ENCODE data around the gene IRX4.

Gene IRX4

DNA sequence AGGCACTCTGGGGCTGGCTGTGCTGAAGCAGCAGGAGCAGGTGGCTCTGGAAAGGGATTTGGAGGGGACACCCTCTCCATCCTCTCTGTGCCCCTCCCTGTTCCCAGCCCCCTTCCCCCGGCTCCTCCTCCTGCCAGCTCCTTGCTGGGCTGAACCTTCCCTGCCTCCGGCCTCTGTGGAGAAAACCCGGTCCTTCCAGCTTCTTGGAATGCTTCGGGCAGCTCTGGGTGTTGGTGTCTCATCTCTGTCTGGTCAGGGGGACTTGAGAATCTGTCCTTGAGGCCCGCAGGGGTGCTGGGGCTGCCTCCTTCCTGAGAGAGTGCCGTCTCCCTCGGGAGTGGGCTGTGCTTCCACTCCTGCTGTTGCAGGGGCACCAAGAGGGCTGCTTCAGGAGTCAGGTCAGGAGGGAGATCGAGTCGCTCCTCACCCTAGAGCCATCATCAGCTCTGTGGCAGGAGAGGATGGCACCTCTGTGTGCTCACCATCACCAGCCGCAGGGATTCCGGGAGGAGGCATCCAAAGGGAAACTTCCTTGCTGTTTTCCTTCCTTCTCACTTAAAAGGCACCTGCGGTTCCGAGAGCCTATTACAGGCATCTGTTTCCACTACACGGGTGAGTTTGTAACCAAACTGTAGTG is 50.9 kb downstream of the IRX4 start:
- no peak for DNase-seq (ENCODE audit: low read depth)

DNA sequence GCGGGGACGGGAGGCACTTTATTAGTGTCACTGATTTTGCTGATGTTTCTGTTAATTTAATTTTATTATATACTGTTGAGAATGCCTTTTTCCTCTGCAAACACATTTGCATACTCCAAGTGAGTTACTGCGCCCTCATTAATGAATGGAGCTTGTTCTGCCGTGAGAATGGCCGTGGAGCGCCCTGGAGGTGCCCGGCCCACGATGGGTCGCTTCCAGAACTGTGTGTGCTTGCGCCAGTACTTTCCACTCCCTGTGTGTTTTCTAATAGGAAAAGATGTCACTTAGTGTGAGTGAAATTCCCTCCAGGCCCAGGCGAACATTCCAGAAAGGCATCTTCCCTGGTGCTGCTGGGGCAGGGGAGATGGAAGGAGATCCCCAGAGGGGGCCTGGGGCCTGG is 51.5 kb downstream of the IRX4 start:
- no peak for DNase-seq (ENCODE audit: low read depth)
- H3K4me3 ChIP-seq (ENCODE audit: low read depth, low read length) = no peak overlapping the region

More for the DNA sequence above, 50.9 kb downstream of the IRX4 start:
- no peak overlapping the region for H3K4me3 ChIP-seq (ENCODE audit: low read depth, low read length)

DNA sequence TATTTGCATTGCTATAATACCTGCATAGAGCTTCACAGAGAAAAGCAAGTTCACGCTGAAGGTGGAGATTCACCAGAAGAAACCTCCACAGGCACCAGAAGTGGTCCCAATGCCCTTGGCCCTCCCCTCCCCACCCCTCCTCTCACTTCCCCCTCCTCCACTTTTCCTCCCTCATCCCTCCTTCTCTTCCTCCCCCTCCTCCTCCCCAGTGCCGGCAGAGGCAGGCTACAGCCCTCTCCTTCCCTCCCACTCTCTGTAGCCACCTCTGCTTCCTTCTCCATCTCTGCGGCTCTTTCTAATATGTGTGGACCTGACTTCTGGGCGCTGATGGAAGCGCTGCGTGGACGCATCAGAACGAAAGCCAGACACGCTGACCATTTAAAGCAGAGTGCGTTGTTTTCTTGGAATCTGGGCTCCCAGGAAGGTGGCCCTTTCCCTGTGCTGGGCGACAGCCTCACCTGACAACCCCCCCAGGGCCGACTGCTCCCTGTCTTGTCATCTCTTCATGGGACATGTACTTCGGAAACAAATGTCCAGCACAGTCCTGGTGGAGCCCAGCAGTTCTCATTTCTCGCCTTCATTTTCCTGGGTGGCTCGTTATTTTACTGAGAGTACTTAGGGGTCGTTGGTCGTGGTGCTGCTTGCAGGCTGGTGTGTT is 52.0 kb downstream of the IRX4 start:
- DNase-seq (ENCODE audit: low read depth) = no peak
- H3K4me3 ChIP-seq (ENCODE audit: low read depth, low read length) = no peak overlapping the region

DNA sequence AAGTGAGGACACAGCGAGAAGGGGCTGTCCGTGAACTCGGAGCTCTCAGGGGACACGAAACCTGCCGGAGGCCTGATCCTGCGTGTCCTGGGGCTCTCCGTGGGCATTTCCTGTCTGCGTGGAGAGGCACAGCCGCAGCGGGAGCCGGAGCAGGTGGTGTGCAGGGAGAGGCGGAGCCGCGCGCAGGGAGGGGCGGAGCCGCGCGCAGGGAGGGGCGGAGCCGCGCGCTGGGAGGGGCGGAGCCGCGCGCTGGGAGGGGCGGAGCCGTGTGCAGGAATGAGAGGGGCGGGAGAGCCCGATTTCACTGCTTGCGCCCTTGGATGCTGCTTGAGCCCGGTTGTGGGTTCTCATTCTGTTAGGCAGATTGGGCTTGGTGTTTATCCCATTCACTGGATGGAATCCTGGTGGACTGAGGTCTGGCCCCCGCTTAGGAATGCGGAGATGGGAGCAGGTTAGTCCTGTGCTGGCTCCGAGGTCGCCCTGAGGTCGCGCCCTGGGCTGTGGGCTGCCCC is 54.8 kb downstream of the IRX4 start:
- H3K4me3 ChIP-seq (ENCODE audit: low read depth, low read length) = no peak overlapping the region
- DNase-seq (ENCODE audit: low read depth) = no peak
